Gastroesophageal sphincter (tissue), 4 donors: ENCODE measurements around the gene EPM2A. TPM values are rescaled to one million over a fixed set of nuclear protein-coding genes. Genes with fewer than 3 reads are reported as not detected.

ENCODE experiments used
- ATAC-seq: fragments of 150-250 bp; one replicate; pipeline ENCODE4 v1.9.1; 2016; ENCODE audit warnings: mild to moderate bottlenecking, moderate library complexity
- H3K27ac ChIP-seq, 4 donors: fragments of 200-600 bp; sonication (generic) in 3 of 4; 1 replicate in 3 of 4; 2 replicates in 1 of 4; pipeline ENCODE4 v1.5.1; 2016 to 2019
- H3K27me3 ChIP-seq: fragments of 200-600 bp; sonication (generic); one replicate; pipeline ENCODE4 v1.5.1; 2019
- H3K36me3 ChIP-seq, 2 donors: fragments of 200-600 bp; sonication (generic); one replicate each; pipeline ENCODE4 v1.5.1; 2019; ENCODE audit warnings: control low read depth in 1 of 2
- H3K4me1 ChIP-seq, 3 donors: fragments of 200-600 bp; sonication (generic); 1 replicate in 2 of 3; 2 replicates in 1 of 3; pipeline ENCODE4 v1.5.1; 2016 to 2019; ENCODE audit warnings: control low read depth in 2 of 3
- H3K4me3 ChIP-seq, 2 donors: fragments of 200-600 bp; sonication (generic); one replicate each; pipeline ENCODE4 v1.5.1; 2019; ENCODE audit warnings: mild to moderate bottlenecking in 1 of 2, moderate library complexity in 1 of 2
- H3K9me3 ChIP-seq, 3 donors: fragments of 200-600 bp; sonication (generic); one replicate each; pipeline ENCODE4 v1.5.1; 2017 to 2019; ENCODE audit warnings: control low read depth in 2 of 3
- EP300 ChIP-seq: sonication (generic); formaldehyde crosslinking; IDR thresholded peaks from one replicate; pipeline ENCODE4 v1.6.1; 2017; ENCODE audit warnings: antibody characterized with exemption, mild to moderate bottlenecking
- POLR2A ChIP-seq, 2 donors: fragments of 450-650 bp; IDR thresholded peaks; one replicate each; pipeline ENCODE4 v1.6.1; 2017; ENCODE audit warnings: antibody characterized with exemption in 2 of 2, mild to moderate bottlenecking in 2 of 2, moderate library complexity in 1 of 2
- POLR2AphosphoS5 ChIP-seq: sonication (generic); formaldehyde crosslinking; IDR thresholded peaks from one replicate; pipeline ENCODE4 v1.6.1; 2017; ENCODE audit warnings: antibody characterized with exemption
- WGBS, 2 donors: methylation state at CpG; one replicate each; pipeline ENCODE4 v1.1.5; 2018; ENCODE audit warnings: low coverage in 1 of 2; 5-methylcytosine and 5-hydroxymethylcytosine counted together
- total RNA-seq, 4 donors: library from RNA; depleted of rRNA; stranded (reverse); fragments of >200 nt; gene quantifications; one replicate each; pipeline ENCODE4 v1.1.0, GENCODE V29; 2016
- TF ChIP-seq, protein P1 (sequence below), 4 experiments: fragments of 200-600 bp in 2 of 4; fragments of 450-650 bp in 2 of 4; sonication (generic) in 1 of 4; IDR thresholded peaks; one replicate each; pipeline ENCODE4 v1.5.1; 2017 to 2019; ENCODE audit warnings: antibody characterized with exemption in 4 of 4, mild to moderate bottlenecking in 2 of 4, moderate library complexity in 2 of 4

The EPM2A gene
- total RNA-seq, 4 donors from 2014 or later, result 53.7 to 83.7 (median 77.1) TPM

DNA sequence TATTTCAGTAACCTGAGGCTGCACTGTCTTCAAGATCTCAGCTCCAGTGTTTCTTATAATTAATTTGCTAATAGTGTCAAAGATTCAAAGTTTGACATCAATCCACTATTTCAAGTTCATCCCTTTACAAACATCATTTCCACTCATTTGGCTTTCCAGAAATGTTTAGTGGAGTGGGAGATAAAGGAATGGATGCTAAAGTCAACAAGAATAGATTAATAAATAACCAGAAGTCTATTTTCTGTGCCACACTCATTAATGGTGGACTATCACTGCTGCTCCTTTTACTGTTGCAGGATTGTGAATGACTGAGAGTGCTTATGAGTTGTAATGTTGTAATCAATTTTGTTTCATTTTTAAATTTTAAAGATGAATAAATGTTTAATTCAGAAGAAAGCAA, 28.4 kb upstream of the EPM2A start:
- Histone ChIP-seq H3K27me3 (no peaks in the 10 kb centered on the region), H3K27ac (no peak overlapping the region), H3K4me3 (no peak overlapping the region), H3K4me1 (no peaks in the 10 kb centered on the region), H3K9me3 (no peaks in the 10 kb centered on the region), H3K36me3 (no peaks in the 10 kb centered on the region)
- no peak for ATAC-seq
- no peak for TF ChIP-seq POLR2A (IDR thresholded peaks at IDR 0.05)
- TF ChIP-seq, protein P1, sequence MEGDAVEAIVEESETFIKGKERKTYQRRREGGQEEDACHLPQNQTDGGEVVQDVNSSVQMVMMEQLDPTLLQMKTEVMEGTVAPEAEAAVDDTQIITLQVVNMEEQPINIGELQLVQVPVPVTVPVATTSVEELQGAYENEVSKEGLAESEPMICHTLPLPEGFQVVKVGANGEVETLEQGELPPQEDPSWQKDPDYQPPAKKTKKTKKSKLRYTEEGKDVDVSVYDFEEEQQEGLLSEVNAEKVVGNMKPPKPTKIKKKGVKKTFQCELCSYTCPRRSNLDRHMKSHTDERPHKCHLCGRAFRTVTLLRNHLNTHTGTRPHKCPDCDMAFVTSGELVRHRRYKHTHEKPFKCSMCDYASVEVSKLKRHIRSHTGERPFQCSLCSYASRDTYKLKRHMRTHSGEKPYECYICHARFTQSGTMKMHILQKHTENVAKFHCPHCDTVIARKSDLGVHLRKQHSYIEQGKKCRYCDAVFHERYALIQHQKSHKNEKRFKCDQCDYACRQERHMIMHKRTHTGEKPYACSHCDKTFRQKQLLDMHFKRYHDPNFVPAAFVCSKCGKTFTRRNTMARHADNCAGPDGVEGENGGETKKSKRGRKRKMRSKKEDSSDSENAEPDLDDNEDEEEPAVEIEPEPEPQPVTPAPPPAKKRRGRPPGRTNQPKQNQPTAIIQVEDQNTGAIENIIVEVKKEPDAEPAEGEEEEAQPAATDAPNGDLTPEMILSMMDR (IDR thresholded peaks at IDR 0.05), result no peak
- no peak for TF ChIP-seq POLR2AphosphoS5
- no peak for TF ChIP-seq EP300

GRCh38 chr6:145761584-145761983, 26.3 kb upstream of the EPM2A start:
- no peak overlapping the region for H3K4me3 ChIP-seq
- no peaks in the 10 kb centered on the region for H3K27me3 ChIP-seq
- H3K36me3 ChIP-seq, result no peaks in the 10 kb centered on the region
- H3K9me3 ChIP-seq, result no peaks in the 10 kb centered on the region
- ATAC-seq, result no peak
- no peak overlapping the region for H3K27ac ChIP-seq
- TF ChIP-seq EP300, result no peak
- TF ChIP-seq, protein P1 (IDR thresholded peaks at IDR 0.05), result no peak
- TF ChIP-seq POLR2AphosphoS5, result no peak
- no peak for TF ChIP-seq POLR2A (IDR thresholded peaks at IDR 0.05)
- H3K4me1 ChIP-seq, result no peaks in the 10 kb centered on the region

GRCh38 chr6:145758113-145758512, 22.8 kb upstream of the EPM2A start:
- Histone ChIP-seq H3K36me3 (no peaks in the 10 kb centered on the region), H3K4me3 (no peak overlapping the region), H3K4me1 (no peaks in the 10 kb centered on the region), H3K27me3 (no peaks in the 10 kb centered on the region), H3K9me3 (no peaks in the 10 kb centered on the region), H3K27ac (no peak overlapping the region)
- WGBS, 2 donors, result 64 to 67% methylated on average over 4 of the region's 4 CpGs
- ATAC-seq, result no peak
- TF ChIP-seq EP300 (no peak), POLR2AphosphoS5 (no peak), POLR2A (IDR thresholded peaks at IDR 0.05) (no peak)
- TF ChIP-seq, protein P1 (IDR thresholded peaks at IDR 0.05), result no peak

GRCh38 chr6:145756170-145756662, 20.9 kb upstream of the EPM2A start:
- TF ChIP-seq EP300 (no peak), POLR2AphosphoS5 (no peak), POLR2A (IDR thresholded peaks at IDR 0.05) (no peak)
- TF ChIP-seq, protein P1 (IDR thresholded peaks at IDR 0.05), result no peak
- Histone ChIP-seq H3K4me1 (no peaks in the 10 kb centered on the region), H3K27me3 (no peaks in the 10 kb centered on the region), H3K9me3 (no peaks in the 10 kb centered on the region), H3K27ac (no peak overlapping the region), H3K36me3 (no peaks in the 10 kb centered on the region), H3K4me3 (no peak overlapping the region)
- peak; percentile 58 for ATAC-seq
- WGBS, 2 donors, result 18 to 31% methylated on average over 1 of the region's 1 CpG

DNA sequence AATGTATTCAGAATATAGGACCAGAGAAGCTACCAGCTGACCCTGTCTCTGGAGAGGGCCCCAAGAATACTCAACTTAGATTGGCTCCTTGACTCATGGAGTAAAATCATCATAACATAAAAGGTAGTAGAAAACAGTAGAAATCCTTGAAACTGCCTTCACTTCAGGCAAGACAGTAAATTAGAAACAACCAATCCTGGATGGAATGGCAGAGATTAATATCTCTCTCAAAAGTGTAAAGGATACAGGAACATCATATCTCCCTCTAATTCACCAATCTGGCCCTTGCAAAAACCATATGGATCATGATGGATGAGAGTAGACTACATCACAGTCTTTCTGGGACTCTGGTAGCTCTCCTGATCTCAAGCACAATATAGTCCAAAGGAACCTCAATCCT, 20.4 kb upstream of the EPM2A start:
- no peaks in the 10 kb centered on the region for H3K9me3 ChIP-seq
- no peak for ATAC-seq
- no peaks in the 10 kb centered on the region for H3K36me3 ChIP-seq
- no peaks in the 10 kb centered on the region for H3K4me1 ChIP-seq
- TF ChIP-seq POLR2A (IDR thresholded peaks at IDR 0.05) (no peak), EP300 (no peak), POLR2AphosphoS5 (no peak)
- TF ChIP-seq, protein P1 (IDR thresholded peaks at IDR 0.05), result no peak
- no peak overlapping the region for H3K27ac ChIP-seq
- no peak overlapping the region for H3K4me3 ChIP-seq
- H3K27me3 ChIP-seq, result no peaks in the 10 kb centered on the region
